GM19467 (cell line): ENCODE data around the gene CDH11.

ENCODE experiments used
- ATAC-seq: cut with Tn5 transposase; IDR thresholded peaks from one replicate; pipeline ENCODE4 v1.9.1; 2021; ENCODE audit warnings: mild to moderate bottlenecking, moderate library complexity; ENCODE audit not compliant: unreplicated experiment

The CDH11 gene

GRCh38 chr16:64983963-64984362 is 137.9 kb downstream of the CDH11 start:
- ATAC-seq = no peak

GRCh38 chr16:64983231-64983630 is 138.6 kb downstream of the CDH11 start:
- ATAC-seq = no peak

GRCh38 chr16:64982581-64982980 is 139.3 kb downstream of the CDH11 start:
- no peak for ATAC-seq

- ATAC-seq = no peak
These were observed 140.1 kb downstream of the CDH11 start for GRCh38 chr16:64981568-64982281.

GRCh38 chr16:64977206-64977920 is 144.5 kb downstream of the CDH11 start:
- ATAC-seq = no peak

GRCh38 chr16:64975821-64976220 is 146.0 kb downstream of the CDH11 start:
- ATAC-seq = no peak

- no peak for ATAC-seq
These were observed 147.5 kb downstream of the CDH11 start for GRCh38 chr16:64974381-64974780.

GRCh38 chr16:64973171-64973570 is 148.7 kb downstream of the CDH11 start:
- ATAC-seq = no peak

GRCh38 chr16:64971171-64971570 is 150.7 kb downstream of the CDH11 start:
- ATAC-seq = no peak

- no peak for ATAC-seq
These were observed 152.6 kb downstream of the CDH11 start for GRCh38 chr16:64969221-64969620.

- ATAC-seq = no peak
These were observed 153.3 kb downstream of the CDH11 start for GRCh38 chr16:64968539-64968938.

GRCh38 chr16:64964126-64964540 is 157.7 kb downstream of the CDH11 start:
- ATAC-seq = no peak

- ATAC-seq = no peak
These were observed 159.1 kb downstream of the CDH11 start for GRCh38 chr16:64962786-64963185.

GRCh38 chr16:64957246-64957645 is 164.6 kb downstream of the CDH11 start:
- no peak for ATAC-seq

- no peak for ATAC-seq
These were observed 169.7 kb downstream of the CDH11 start for GRCh38 chr16:64952177-64952576.

GRCh38 chr16:64951193-64951592 is 170.7 kb downstream of the CDH11 start:
- ATAC-seq = no peak

GRCh38 chr16:64950731-64951130 is 171.1 kb downstream of the CDH11 start:
- ATAC-seq = no peak

GRCh38 chr16:64950262-64950661 is 171.6 kb downstream of the CDH11 start:
- ATAC-seq = no peak

GRCh38 chr16:64948056-64948455 is 173.8 kb downstream of the CDH11 start:
- ATAC-seq = no peak

- ATAC-seq = no peak
These were observed 174.2 kb downstream of the CDH11 start for GRCh38 chr16:64947651-64948050.

GRCh38 chr16:64933885-64934284 is 188.0 kb downstream of the CDH11 start:
- ATAC-seq = no peak

- ATAC-seq = no peak
These were observed 195.4 kb downstream of the CDH11 start for GRCh38 chr16:64926476-64926875.
